ENCODE measurements around the gene OCA2. TPM values are rescaled to one million over a fixed set of nuclear protein-coding genes. Genes with fewer than 3 reads are reported as not detected.

The OCA2 gene
- total and polyA plus RNA-seq, 4 experiments from 2014 or later, result not detected

- Mint-ChIP-seq H3K4me1 (no peaks in the 10 kb centered on the region), H3K9me3 (no peaks in the 10 kb centered on the region), H3K4me3 (no peak overlapping the region), H3K27me3 (peaks cover 7 to 11% of the 10 kb centered on the region in 2 donors), H3K36me3 (no peaks in the 10 kb centered on the region), H3K27ac (no peak overlapping the region)
- CTCF ChIA-PET (ENCODE audit: partially characterized antibody), result no interaction called here
- POLR2A ChIA-PET (ENCODE audit: partially characterized antibody), result no interaction called here
- intact Hi-C loops (cut with micrococcal nuclease), result no loop called here
- Histone ChIP-seq H3K4me3 (ENCODE audit: low read length in 2 of 2) (no peak overlapping the region), H3K4me1 (ENCODE audit: insufficient read depth, low read length) (no peaks in the 10 kb centered on the region), H3K36me3 (ENCODE audit: insufficient read depth, low read length) (no peaks in the 10 kb centered on the region), H3K27me3 (ENCODE audit: insufficient read depth, low read length) (no peaks in the 10 kb centered on the region), H3K9me3 (ENCODE audit: control insufficient read depth in 1 of 2, low read length in 2 of 2) (no peaks in the 10 kb centered on the region), H3K27ac (ENCODE audit: low read depth, low read length) (no peak overlapping the region)
- DNase-seq, result no peak
These were observed 61.0 kb downstream of the OCA2 start for GRCh38 chr15:28037969-28038590.

GRCh38 chr15:28033443-28033842, 65.7 kb downstream of the OCA2 start:
- no peak overlapping the region for H3K4me3 ChIP-seq (ENCODE audit: low read length in 2 of 2)
- DNase-seq, result no peak
- ChIA-PET CTCF (ENCODE audit: partially characterized antibody) (no interaction called here), POLR2A (ENCODE audit: partially characterized antibody) (no interaction called here)
- Mint-ChIP-seq H3K36me3 (no peaks in the 10 kb centered on the region), H3K27me3 (peaks cover 5% of the 10 kb centered on the region in 2 donors), H3K9me3 (no peaks in the 10 kb centered on the region), H3K4me3 (no peak overlapping the region), H3K4me1 (no peaks in the 10 kb centered on the region), H3K27ac (no peak overlapping the region)
- intact Hi-C loops (cut with micrococcal nuclease), result no loop called here
- no peaks in the 10 kb centered on the region for H3K36me3 ChIP-seq (ENCODE audit: insufficient read depth, low read length)
- no peak overlapping the region for H3K27ac ChIP-seq (ENCODE audit: low read depth, low read length)
- no peaks in the 10 kb centered on the region for H3K4me1 ChIP-seq (ENCODE audit: insufficient read depth, low read length)
- no peaks in the 10 kb centered on the region for H3K9me3 ChIP-seq (ENCODE audit: control insufficient read depth in 1 of 2, low read length in 2 of 2)
- no peaks in the 10 kb centered on the region for H3K27me3 ChIP-seq (ENCODE audit: insufficient read depth, low read length)

GRCh38 chr15:28030801-28031200, 68.3 kb downstream of the OCA2 start:
- CTCF ChIA-PET (ENCODE audit: partially characterized antibody), result no interaction called here
- intact Hi-C loops (cut with micrococcal nuclease), result no loop called here

GRCh38 chr15:28027714-28028076, 71.4 kb downstream of the OCA2 start:
- ChIA-PET CTCF (ENCODE audit: partially characterized antibody) (no interaction called here), POLR2A (ENCODE audit: partially characterized antibody) (no interaction called here)
- intact Hi-C loops (cut with micrococcal nuclease), result no loop called here
- Histone ChIP-seq H3K4me1 (ENCODE audit: insufficient read depth, low read length) (no peaks in the 10 kb centered on the region), H3K27ac (ENCODE audit: low read depth, low read length) (no peak overlapping the region), H3K9me3 (ENCODE audit: control insufficient read depth in 1 of 2, low read length in 2 of 2) (no peaks in the 10 kb centered on the region), H3K4me3 (ENCODE audit: low read length in 2 of 2) (no peak overlapping the region), H3K36me3 (ENCODE audit: insufficient read depth, low read length) (no peaks in the 10 kb centered on the region), H3K27me3 (ENCODE audit: insufficient read depth, low read length) (no peaks in the 10 kb centered on the region)
- no peak for DNase-seq
- Mint-ChIP-seq H3K9me3 (peaks cover 0 to 3% (median 0%) of the 10 kb centered on the region in 8 donors), H3K36me3 (no peaks in the 10 kb centered on the region), H3K4me1 (no peaks in the 10 kb centered on the region), H3K27ac (no peak overlapping the region), H3K4me3 (no peak overlapping the region), H3K27me3 (peaks cover 0 to 3% of the 10 kb centered on the region in 2 donors)

More at GRCh38 chr15:28030801-28031200, 68.3 kb downstream of the OCA2 start:
- H3K36me3 Mint-ChIP-seq, result no peaks in the 10 kb centered on the region
- Histone ChIP-seq H3K4me1 (ENCODE audit: insufficient read depth, low read length) (no peaks in the 10 kb centered on the region), H3K36me3 (ENCODE audit: insufficient read depth, low read length) (no peaks in the 10 kb centered on the region), H3K27me3 (ENCODE audit: insufficient read depth, low read length) (no peaks in the 10 kb centered on the region), H3K4me3 (ENCODE audit: low read length in 2 of 2) (no peak overlapping the region), H3K27ac (ENCODE audit: low read depth, low read length) (no peak overlapping the region), H3K9me3 (ENCODE audit: control insufficient read depth in 1 of 2, low read length in 2 of 2) (no peaks in the 10 kb centered on the region)
- peaks cover 0 to 3% of the 10 kb centered on the region in 2 donors for H3K27me3 Mint-ChIP-seq
- H3K9me3 Mint-ChIP-seq, result no peaks in the 10 kb centered on the region
- POLR2A ChIA-PET (ENCODE audit: partially characterized antibody), result no interaction called here
- H3K27ac Mint-ChIP-seq, result no peak overlapping the region
- H3K4me1 Mint-ChIP-seq, result no peaks in the 10 kb centered on the region
- H3K4me3 Mint-ChIP-seq, result no peak overlapping the region
- no peak for DNase-seq

- Histone ChIP-seq H3K27me3 (ENCODE audit: insufficient read depth, low read length) (no peaks in the 10 kb centered on the region), H3K9me3 (ENCODE audit: control insufficient read depth in 1 of 2, low read length in 2 of 2) (no peaks in the 10 kb centered on the region), H3K36me3 (ENCODE audit: insufficient read depth, low read length) (no peaks in the 10 kb centered on the region), H3K4me1 (ENCODE audit: insufficient read depth, low read length) (no peaks in the 10 kb centered on the region), H3K27ac (ENCODE audit: low read depth, low read length) (no peak overlapping the region), H3K4me3 (ENCODE audit: low read length in 2 of 2) (no peak overlapping the region)
- no peaks in the 10 kb centered on the region for H3K4me1 Mint-ChIP-seq
- CTCF ChIA-PET (ENCODE audit: partially characterized antibody), result no interaction called here
- H3K4me3 Mint-ChIP-seq, result no peak overlapping the region
- H3K9me3 Mint-ChIP-seq, result peaks cover 0 to 3% (median 0%) of the 10 kb centered on the region in 8 donors
- DNase-seq, result no peak
- intact Hi-C loops (cut with micrococcal nuclease), result no loop called here
- POLR2A ChIA-PET (ENCODE audit: partially characterized antibody), result no interaction called here
- no peak overlapping the region for H3K27ac Mint-ChIP-seq
- H3K27me3 Mint-ChIP-seq, result peaks cover 0 to 3% of the 10 kb centered on the region in 2 donors
- H3K36me3 Mint-ChIP-seq, result no peaks in the 10 kb centered on the region
These were observed 72.1 kb downstream of the OCA2 start for GRCh38 chr15:28026764-28027713.

- Histone ChIP-seq H3K27ac (ENCODE audit: low read depth, low read length) (no peak overlapping the region), H3K4me3 (ENCODE audit: low read length in 2 of 2) (no peak overlapping the region), H3K9me3 (ENCODE audit: control insufficient read depth in 1 of 2, low read length in 2 of 2) (no peaks in the 10 kb centered on the region), H3K4me1 (ENCODE audit: insufficient read depth, low read length) (no peaks in the 10 kb centered on the region), H3K27me3 (ENCODE audit: insufficient read depth, low read length) (no peaks in the 10 kb centered on the region), H3K36me3 (ENCODE audit: insufficient read depth, low read length) (no peaks in the 10 kb centered on the region)
- Mint-ChIP-seq H3K27me3 (peaks cover 0 to 3% of the 10 kb centered on the region in 2 donors), H3K4me1 (peaks cover 0 to 5% (median 0%) of the 10 kb centered on the region in 4 donors), H3K36me3 (no peaks in the 10 kb centered on the region), H3K4me3 (no peak overlapping the region), H3K9me3 (peaks cover 0 to 3% (median 0%) of the 10 kb centered on the region in 8 donors), H3K27ac (no peak overlapping the region)
- ChIA-PET CTCF (ENCODE audit: partially characterized antibody) (no interaction called here), POLR2A (ENCODE audit: partially characterized antibody) (no interaction called here)
- DNase-seq, result no peak
- intact Hi-C loops (cut with micrococcal nuclease), result no loop called here
These were observed 72.9 kb downstream of the OCA2 start for GRCh38 chr15:28026221-28026620.

- H3K9me3 Mint-ChIP-seq, result peaks cover 0 to 3% (median 0%) of the 10 kb centered on the region in 8 donors
- DNase-seq, result no peak
- ChIA-PET CTCF (ENCODE audit: partially characterized antibody) (no interaction called here), POLR2A (ENCODE audit: partially characterized antibody) (no interaction called here)
- no peak overlapping the region for H3K27ac ChIP-seq (ENCODE audit: low read depth, low read length)
- no peaks in the 10 kb centered on the region for H3K36me3 Mint-ChIP-seq
- no peak overlapping the region for H3K4me3 Mint-ChIP-seq
- no peak overlapping the region for H3K4me3 ChIP-seq (ENCODE audit: low read length in 2 of 2)
- peaks cover 0 to 5% (median 0%) of the 10 kb centered on the region in 4 donors for H3K4me1 Mint-ChIP-seq
- peaks cover 0 to 3% of the 10 kb centered on the region in 2 donors for H3K27me3 Mint-ChIP-seq
- intact Hi-C loops (cut with micrococcal nuclease), result no loop called here
- H3K9me3 ChIP-seq (ENCODE audit: control insufficient read depth in 1 of 2, low read length in 2 of 2), result no peaks in the 10 kb centered on the region
- H3K27me3 ChIP-seq (ENCODE audit: insufficient read depth, low read length), result no peaks in the 10 kb centered on the region
- no peak overlapping the region for H3K27ac Mint-ChIP-seq
- H3K36me3 ChIP-seq (ENCODE audit: insufficient read depth, low read length), result no peaks in the 10 kb centered on the region
- no peaks in the 10 kb centered on the region for H3K4me1 ChIP-seq (ENCODE audit: insufficient read depth, low read length)
These were observed 73.7 kb downstream of the OCA2 start for GRCh38 chr15:28025413-28025812.
